ENCODE results near the gene AMTN.

DNA sequence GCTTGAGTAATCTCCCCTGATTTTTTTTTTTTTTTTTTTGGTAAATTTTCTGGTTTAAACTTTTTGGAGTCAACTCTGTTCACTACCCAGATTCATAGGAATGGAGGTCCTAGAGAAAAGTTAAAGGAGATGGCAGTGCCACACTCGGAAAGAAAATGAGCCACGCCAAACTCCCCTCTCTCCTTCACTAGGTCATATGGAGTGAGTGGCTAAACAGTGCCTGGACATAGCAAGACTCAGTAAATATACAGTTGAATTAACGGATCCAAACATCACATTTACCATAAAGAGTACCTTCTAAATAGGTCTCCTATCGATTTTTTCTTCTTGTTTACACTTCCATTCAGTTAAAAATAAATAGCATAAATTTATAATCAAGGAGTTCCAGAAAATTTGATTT is 13.6 kb upstream of the AMTN start:
- TF ChIP-seq ZNF302 (tag by site-specific recombination; IDR thresholded peaks at IDR 0.05; ENCODE audit: low read depth), result no peak
- no peak for TF ChIP-seq ZNF626 (tag by site-specific recombination; IDR thresholded peaks at IDR 0.05)
- TF ChIP-seq, protein P1, sequence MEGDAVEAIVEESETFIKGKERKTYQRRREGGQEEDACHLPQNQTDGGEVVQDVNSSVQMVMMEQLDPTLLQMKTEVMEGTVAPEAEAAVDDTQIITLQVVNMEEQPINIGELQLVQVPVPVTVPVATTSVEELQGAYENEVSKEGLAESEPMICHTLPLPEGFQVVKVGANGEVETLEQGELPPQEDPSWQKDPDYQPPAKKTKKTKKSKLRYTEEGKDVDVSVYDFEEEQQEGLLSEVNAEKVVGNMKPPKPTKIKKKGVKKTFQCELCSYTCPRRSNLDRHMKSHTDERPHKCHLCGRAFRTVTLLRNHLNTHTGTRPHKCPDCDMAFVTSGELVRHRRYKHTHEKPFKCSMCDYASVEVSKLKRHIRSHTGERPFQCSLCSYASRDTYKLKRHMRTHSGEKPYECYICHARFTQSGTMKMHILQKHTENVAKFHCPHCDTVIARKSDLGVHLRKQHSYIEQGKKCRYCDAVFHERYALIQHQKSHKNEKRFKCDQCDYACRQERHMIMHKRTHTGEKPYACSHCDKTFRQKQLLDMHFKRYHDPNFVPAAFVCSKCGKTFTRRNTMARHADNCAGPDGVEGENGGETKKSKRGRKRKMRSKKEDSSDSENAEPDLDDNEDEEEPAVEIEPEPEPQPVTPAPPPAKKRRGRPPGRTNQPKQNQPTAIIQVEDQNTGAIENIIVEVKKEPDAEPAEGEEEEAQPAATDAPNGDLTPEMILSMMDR (tag by site-specific recombination; IDR thresholded peaks at IDR 0.05), result no peak
- no peak for TF ChIP-seq YY1 (tag by site-specific recombination; IDR thresholded peaks at IDR 0.05)
- TF ChIP-seq ZNF362 (tag by site-specific recombination; IDR thresholded peaks at IDR 0.05), result no peak
- no peak for TF ChIP-seq ZNF292 (tag by site-specific recombination; IDR thresholded peaks at IDR 0.05; ENCODE audit: borderline replicate concordance, low read depth)
